ENCODE results near the gene PPM1M.
A peak's percentile ranks its signal among the peaks of the same experiment; 100 is the strongest.

Gene PPM1M

GRCh38 chr3:52291508-52292181 lies 46.1 kb downstream of the PPM1M start:
- no peak overlapping the region for H3K4me3 ChIP-seq (ENCODE audit: low read depth, low read length)
- TF ChIP-seq MYC (IDR thresholded peaks at IDR 0.05; ENCODE audit: low read depth, low read length), result no peak
- peak; percentile 38 for TF ChIP-seq CTCF (IDR thresholded peaks at IDR 0.05; ENCODE audit: low read depth, low read length)
- DNase-seq (ENCODE audit: low read depth), result peak; percentile 48

GRCh38 chr3:52292247-52293065 lies 46.9 kb downstream of the PPM1M start:
- TF ChIP-seq MYC (IDR thresholded peaks at IDR 0.05; ENCODE audit: low read depth, low read length), result no peak
- no peak for TF ChIP-seq POLR2A (IDR thresholded peaks at IDR 0.05; ENCODE audit: extremely low read depth, insufficient read length)
- TF ChIP-seq MAX (IDR thresholded peaks at IDR 0.05; ENCODE audit: low read depth, low read length), result no peak
- TF ChIP-seq CTCF (IDR thresholded peaks at IDR 0.05; ENCODE audit: low read depth, low read length), result no peak
- no peak overlapping the region for H3K4me3 ChIP-seq (ENCODE audit: low read depth, low read length)
- DNase-seq (ENCODE audit: low read depth), result no peak

- H3K4me3 ChIP-seq (ENCODE audit: low read depth, low read length), result no peak overlapping the region
- TF ChIP-seq MYC (IDR thresholded peaks at IDR 0.05; ENCODE audit: low read depth, low read length) (no peak), MAX (IDR thresholded peaks at IDR 0.05; ENCODE audit: low read depth, low read length) (no peak), CTCF (IDR thresholded peaks at IDR 0.05; ENCODE audit: low read depth, low read length) (no peak), POLR2A (IDR thresholded peaks at IDR 0.05; ENCODE audit: extremely low read depth, insufficient read length) (no peak)
- no peak for DNase-seq (ENCODE audit: low read depth)
Observed at GRCh38 chr3:52293491-52294319, 48.1 kb downstream of the PPM1M start.

GRCh38 chr3:52294320-52295150 lies 49.0 kb downstream of the PPM1M start:
- H3K4me3 ChIP-seq (ENCODE audit: low read depth, low read length), result no peak overlapping the region
- TF ChIP-seq MAX (IDR thresholded peaks at IDR 0.05; ENCODE audit: low read depth, low read length), result no peak
- TF ChIP-seq POLR2A (IDR thresholded peaks at IDR 0.05; ENCODE audit: extremely low read depth, insufficient read length), result no peak
- TF ChIP-seq CTCF (IDR thresholded peaks at IDR 0.05; ENCODE audit: low read depth, low read length), result no peak
- TF ChIP-seq MYC (IDR thresholded peaks at IDR 0.05; ENCODE audit: low read depth, low read length), result no peak
- DNase-seq (ENCODE audit: low read depth), result no peak

GRCh38 chr3:52295671-52296208 lies 50.2 kb downstream of the PPM1M start:
- no peak for DNase-seq (ENCODE audit: low read depth)
- TF ChIP-seq MYC (IDR thresholded peaks at IDR 0.05; ENCODE audit: low read depth, low read length) (no peak), MAX (IDR thresholded peaks at IDR 0.05; ENCODE audit: low read depth, low read length) (no peak), CTCF (IDR thresholded peaks at IDR 0.05; ENCODE audit: low read depth, low read length) (no peak), POLR2A (IDR thresholded peaks at IDR 0.05; ENCODE audit: extremely low read depth, insufficient read length) (no peak)
- no peak overlapping the region for H3K4me3 ChIP-seq (ENCODE audit: low read depth, low read length)

All from NB4 (cell line).